Keratinocyte (primary cell): ENCODE results near the gene BCAS1. TPM values are rescaled to one million over a fixed set of nuclear protein-coding genes. Genes with fewer than 3 reads are reported as not detected.

Source experiments
- DNase-seq: peaks from one replicate; pipeline ENCODE4 v3.0.0-alpha.2; 2011; ENCODE audit warnings: low read depth, missing footprints, low spot score
- FAIRE-seq: peaks from 2 replicates; lab custom pipeline; 2011; peaks lifted over from hg19 to GRCh38; lab: Jason Lieb, UNC
- H2AFZ ChIP-seq: 2 replicates; pipeline ENCODE4 v1.6.0; 2012; ENCODE audit warnings: low read length, control low read depth, inconsistent platforms; ENCODE audit not compliant: control insufficient read depth
- H3K27ac ChIP-seq: 2 replicates; pipeline ENCODE4 v1.5.1; 2011; ENCODE audit warnings: low read length; ENCODE audit not compliant: control insufficient read depth, insufficient read depth
- H3K27me3 ChIP-seq: 3 replicates; pipeline ENCODE4 v1.6.0; 2011; ENCODE audit warnings: low read length; ENCODE audit not compliant: control insufficient read depth, insufficient read depth; ENCODE audit errors: extremely low read depth
- H3K36me3 ChIP-seq, 2 experiments: 2 replicates in 1 of 2; 3 replicates in 1 of 2; pipeline ENCODE4 v1.5.1; 2011; ENCODE audit warnings: low read length in 2 of 2, mild to moderate bottlenecking in 1 of 2; ENCODE audit not compliant: control insufficient read depth in 2 of 2, insufficient read depth in 2 of 2; ENCODE audit errors: extremely low read depth in 1 of 2
- H3K4me1 ChIP-seq: 3 replicates; pipeline ENCODE4 v1.5.1; 2011; ENCODE audit warnings: low read length; ENCODE audit not compliant: control insufficient read depth, insufficient read depth; ENCODE audit errors: extremely low read depth
- H3K4me2 ChIP-seq: 3 replicates; pipeline ENCODE4 v1.6.0; 2011; ENCODE audit warnings: low read depth, low read length; ENCODE audit not compliant: control insufficient read depth, insufficient read depth; ENCODE audit errors: extremely low read depth
- H3K4me3 ChIP-seq, 3 experiments: fragments of 200-600 bp in 1 of 3; sonication (generic) in 1 of 3; 2 replicates in 2 of 3; 3 replicates in 1 of 3; pipeline ENCODE4 v1.5.1; 2011 to 2016; ENCODE audit warnings: low read length in 3 of 3, mild to moderate bottlenecking in 3 of 3, control low read depth in 2 of 3, inconsistent platforms in 1 of 3, low read depth in 1 of 3, mixed read lengths in 1 of 3, mixed run types in 1 of 3, moderate library complexity in 1 of 3; ENCODE audit not compliant: control insufficient read depth in 2 of 3, insufficient read depth in 2 of 3; ENCODE audit errors: extremely low read depth in 1 of 3
- H3K79me2 ChIP-seq: 2 replicates; pipeline ENCODE4 v1.6.0; 2012; ENCODE audit warnings: low read length; ENCODE audit not compliant: control insufficient read depth, insufficient read depth
- H3K9ac ChIP-seq: 3 replicates; pipeline ENCODE4 v1.6.0; 2011; ENCODE audit warnings: low read length; ENCODE audit not compliant: control insufficient read depth, insufficient read depth; ENCODE audit errors: extremely low read depth
- H3K9me1 ChIP-seq: 3 replicates; pipeline ENCODE4 v1.6.0; 2011; ENCODE audit warnings: low read length; ENCODE audit not compliant: control insufficient read depth, insufficient read depth; ENCODE audit errors: extremely low read depth
- H3K9me3 ChIP-seq: 2 replicates; pipeline ENCODE4 v1.5.1; 2012; ENCODE audit warnings: low read depth, low read length; ENCODE audit not compliant: control insufficient read depth
- H4K20me1 ChIP-seq: 3 replicates; pipeline ENCODE4 v1.6.0; 2011; ENCODE audit warnings: low read length; ENCODE audit not compliant: control insufficient read depth, insufficient read depth; ENCODE audit errors: extremely low read depth
- CTCF ChIP-seq, 3 experiments: IDR thresholded peaks in 1 of 3; conservative IDR thresholded peaks in 1 of 3; optimal IDR thresholded peaks in 1 of 3; 2 replicates in 2 of 3; 3 replicates in 1 of 3; pipeline versions ENCODE3 to v1.5.1; 2011; ENCODE audit warnings: low read length in 3 of 3, mild to moderate bottlenecking in 3 of 3, moderate library complexity in 2 of 3, control low read depth in 1 of 3, inconsistent platforms in 1 of 3; ENCODE audit not compliant: insufficient read depth in 2 of 3; ENCODE audit errors: extremely low read depth in 1 of 3
- EZH2 ChIP-seq: IDR thresholded peaks from one replicate; pipeline ENCODE4 v1.6.1; 2012; ENCODE audit warnings: inconsistent platforms, mild to moderate bottlenecking, low read length, moderate library complexity
- dilution Hi-C: fragments of 300-500 bp; cut with MboI; formaldehyde crosslinking; loops from one replicate; pipeline ENCODE4 v1.7.0; 2020; ENCODE audit warnings: low sequenced_read_pairs; ENCODE audit not compliant: extremely low pct_ligation_motif_present
- polyA plus RNA-seq, 5 experiments: library from polyadenylated mRNA; depleted of rRNA in 3 of 5; stranded (reverse) in 3 of 5; stranded (forward) in 1 of 5; unstranded in 1 of 5; fragments of >200 nt; gene quantifications; 1 replicate in 1 of 5; 2 replicates in 3 of 5; 3 replicates in 1 of 5; pipeline versions ENCODE4 v1.2.1 to v1.2.3, GENCODE V29; 2011 to 2012; ENCODE audit warnings: missing spikeins in 2 of 5, low read depth in 1 of 5, low replicate concordance in 1 of 5

The BCAS1 gene
- polyA plus RNA-seq, 1 donor (not counting 4 experiments of a cell fraction or from before 2014, with no cell fraction given): not detected

GRCh38 chr20:53980031-53980465 lies 90.3 kb downstream of the BCAS1 start:
- Histone ChIP-seq H3K27me3 (no peaks in the 10 kb centered on the region), H3K9ac (no peak overlapping the region), H4K20me1 (no peaks in the 10 kb centered on the region), H3K9me1 (no peaks in the 10 kb centered on the region), H3K36me3 (no peaks in the 10 kb centered on the region), H3K79me2 (no peaks in the 10 kb centered on the region), H3K9me3 (no peaks in the 10 kb centered on the region), H3K4me2 (no peak overlapping the region), H2AFZ (no peak overlapping the region), H3K4me1 (no peaks in the 10 kb centered on the region), H3K27ac (no peak overlapping the region), H3K4me3 (no peak overlapping the region)
- FAIRE-seq (no peak), DNase-seq (no peak)
- TF ChIP-seq EZH2 (no peak), CTCF (optimal IDR thresholded peaks at IDR 0.05 in 1 of 3, IDR thresholded peaks at IDR 0.05 in 1 of 3, conservative IDR thresholded peaks at IDR 0.05 in 1 of 3; ENCODE audit: extremely low read depth in 1 of 3, insufficient read depth in 2 of 3, low read length in 3 of 3) (no peak)
- dilution Hi-C loops: no loop called here

- TF ChIP-seq EZH2: no peak
- TF ChIP-seq CTCF (optimal IDR thresholded peaks at IDR 0.05 in 1 of 3, IDR thresholded peaks at IDR 0.05 in 1 of 3, conservative IDR thresholded peaks at IDR 0.05 in 1 of 3; ENCODE audit: extremely low read depth in 1 of 3, insufficient read depth in 2 of 3, low read length in 3 of 3): no peak
- dilution Hi-C loops: no loop called here
Observed at GRCh38 chr20:53978497-53978896, 91.9 kb downstream of the BCAS1 start.

More at GRCh38 chr20:53978497-53978896, 91.9 kb downstream of the BCAS1 start:
- H3K27me3 ChIP-seq: no peaks in the 10 kb centered on the region
- H3K4me3 ChIP-seq: no peak overlapping the region
- H3K9ac ChIP-seq: no peak overlapping the region
- H3K9me3 ChIP-seq: no peaks in the 10 kb centered on the region
- H3K79me2 ChIP-seq: no peaks in the 10 kb centered on the region
- no peaks in the 10 kb centered on the region for H3K36me3 ChIP-seq
- H2AFZ ChIP-seq: no peak overlapping the region
- no peaks in the 10 kb centered on the region for H3K9me1 ChIP-seq
- no peaks in the 10 kb centered on the region for H4K20me1 ChIP-seq
- no peaks in the 10 kb centered on the region for H3K4me1 ChIP-seq
- no peak overlapping the region for H3K27ac ChIP-seq
- DNase-seq (no peak), FAIRE-seq (no peak)
- H3K4me2 ChIP-seq: no peak overlapping the region
